GM18867 (cell line): ENCODE measurements around the gene GRN.
"Not testable (repeated sequence)": the region's sequence is repeated elsewhere in the genome, so short reads cannot be mapped to it uniquely, and the experiment has no call there.

Experiments used
- ATAC-seq: cut with Tn5 transposase; IDR thresholded peaks from one replicate; pipeline ENCODE4 v1.9.1; 2021; ENCODE audit warnings: mild to moderate bottlenecking, moderate library complexity; ENCODE audit not compliant: unreplicated experiment

Gene GRN

GRCh38 chr17:44381810-44382305 lies 36.8 kb downstream of the GRN start:
- ATAC-seq, result no peak

- ATAC-seq, result no peak
Measured at GRCh38 chr17:44382917-44383316, 37.8 kb downstream of the GRN start.

GRCh38 chr17:44383363-44383762 lies 38.3 kb downstream of the GRN start:
- no peak for ATAC-seq

GRCh38 chr17:44383861-44384260 lies 38.8 kb downstream of the GRN start:
- ATAC-seq, result no peak

GRCh38 chr17:44384281-44384822 lies 39.2 kb downstream of the GRN start:
- ATAC-seq, result no peak

- ATAC-seq, result no peak
Measured at GRCh38 chr17:44384823-44385286, 39.8 kb downstream of the GRN start.

GRCh38 chr17:44385287-44386181 lies 40.4 kb downstream of the GRN start:
- ATAC-seq, result peak; percentile 60

- ATAC-seq, result no peak
Measured at GRCh38 chr17:44386182-44386525, 41.1 kb downstream of the GRN start.

- ATAC-seq, result no peak
Measured at GRCh38 chr17:44387804-44388203, 42.7 kb downstream of the GRN start.

GRCh38 chr17:44389281-44389680 lies 44.2 kb downstream of the GRN start, which contains the start of gene ITGA2B:
Gene ITGA2B, minus strand, starts transcription at chr17:44389649. Its CDS starts 176 bp downstream, at chr17:44389473.
- no peak for ATAC-seq

GRCh38 chr17:44389723-44390202 lies 44.7 kb downstream of the GRN start:
- ATAC-seq, result no peak

- no peak for ATAC-seq
Measured at GRCh38 chr17:44390250-44390870, 45.3 kb downstream of the GRN start.

GRCh38 chr17:44394112-44394511 lies 49.0 kb downstream of the GRN start:
- ATAC-seq, result not testable (repeated sequence)

GRCh38 chr17:44394833-44395232 lies 49.7 kb downstream of the GRN start:
- ATAC-seq, result no peak

- no peak for ATAC-seq
Measured at GRCh38 chr17:44396946-44397345, 51.8 kb downstream of the GRN start.

- ATAC-seq, result no peak
Measured at GRCh38 chr17:44397479-44398440, 52.7 kb downstream of the GRN start.

- ATAC-seq, result no peak
Measured at GRCh38 chr17:44398692-44399691, 53.9 kb downstream of the GRN start.

GRCh38 chr17:44400226-44400847 lies 55.2 kb downstream of the GRN start:
- ATAC-seq, result no peak
